ENCODE results near the gene TCF19.
"Not testable (repeated sequence)": the region's sequence is repeated elsewhere in the genome, so short reads cannot be mapped to it uniquely, and the experiment has no call there.

TCF19 gene

DNA sequence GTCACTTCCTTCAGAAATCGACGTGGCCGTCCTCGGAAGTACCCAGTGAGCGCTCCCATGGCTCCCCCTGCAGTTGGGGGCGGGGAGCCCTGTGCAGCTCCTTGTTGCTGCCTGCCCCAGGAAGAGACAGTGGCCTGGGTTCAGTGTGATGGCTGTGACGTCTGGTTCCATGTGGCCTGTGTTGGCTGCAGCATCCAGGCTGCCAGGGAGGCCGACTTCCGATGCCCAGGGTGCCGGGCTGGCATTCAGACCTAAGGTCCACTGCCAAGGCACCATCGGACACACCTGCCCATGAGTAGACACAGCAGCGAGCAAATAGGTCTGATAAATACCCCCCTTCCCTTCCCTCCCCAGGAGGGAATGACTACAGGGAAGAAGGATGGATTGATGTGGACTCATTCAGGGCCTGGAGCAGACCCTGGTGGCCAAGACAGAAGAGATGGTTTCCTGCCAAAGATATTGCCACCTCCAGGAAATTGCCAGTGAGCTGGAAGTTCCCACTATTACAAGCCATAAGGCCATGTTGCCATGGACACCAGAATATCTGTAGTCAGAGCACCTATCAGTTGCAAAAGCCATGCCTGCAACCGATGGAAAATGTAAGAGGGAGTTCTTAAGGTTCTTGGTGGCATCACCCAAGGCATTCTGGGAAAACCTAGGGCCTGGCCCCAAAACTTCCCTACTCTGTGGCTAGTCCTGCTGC, 4.2 kb downstream of the TCF19 start:
- no peak for DNase-seq (ENCODE audit: low read depth)

DNA sequence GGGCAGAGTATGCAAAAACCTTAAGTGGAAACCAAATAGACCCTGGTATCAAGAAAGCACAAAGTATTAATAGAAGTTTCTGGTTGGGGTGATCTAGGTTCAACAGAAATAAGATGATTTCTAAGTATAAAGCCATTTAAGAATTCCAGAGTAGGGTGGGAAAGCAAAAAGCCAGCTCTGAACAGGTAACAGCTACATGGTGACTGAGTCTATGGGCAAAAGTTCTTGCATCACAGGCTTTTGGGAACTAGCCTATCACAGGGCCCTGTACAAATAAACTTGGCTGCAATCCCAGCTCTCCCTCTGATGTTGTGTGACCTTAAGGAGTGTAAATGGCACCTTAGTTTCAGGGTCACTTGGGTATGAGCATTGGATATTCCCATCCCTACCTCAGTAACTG, 5.5 kb downstream of the TCF19 start:
- no peak for DNase-seq (ENCODE audit: low read depth)

DNA sequence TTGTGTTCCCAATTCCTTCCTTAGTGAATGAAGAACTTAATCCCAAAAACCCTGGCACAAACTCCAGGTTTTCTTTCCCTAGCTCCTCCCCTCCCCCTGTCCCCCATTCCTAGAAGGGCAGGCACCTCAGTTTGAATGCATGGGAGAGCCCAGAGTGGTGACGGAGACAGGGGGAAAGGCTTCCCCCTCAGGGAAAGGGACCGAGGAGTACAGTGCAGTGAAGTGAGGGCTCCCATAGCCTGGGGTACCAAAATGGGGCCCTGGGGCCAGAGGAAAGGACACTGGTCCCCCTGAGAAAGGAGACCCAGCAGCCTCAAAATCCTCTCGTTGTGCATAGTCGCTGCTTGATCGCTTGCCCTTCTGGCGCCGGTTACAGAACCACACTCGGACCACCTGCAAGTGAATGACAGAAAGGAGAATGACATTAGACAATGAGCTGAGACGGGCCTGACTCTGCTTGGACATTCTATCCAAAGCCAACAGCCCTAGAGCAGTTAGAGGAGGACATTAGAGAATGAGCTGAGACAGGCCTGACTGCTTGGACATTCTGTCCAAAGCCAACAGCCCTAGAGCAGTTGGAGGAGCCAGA, 6.2 kb downstream of the TCF19 start:
- not testable (repeated sequence) for DNase-seq (ENCODE audit: low read depth)

DNA sequence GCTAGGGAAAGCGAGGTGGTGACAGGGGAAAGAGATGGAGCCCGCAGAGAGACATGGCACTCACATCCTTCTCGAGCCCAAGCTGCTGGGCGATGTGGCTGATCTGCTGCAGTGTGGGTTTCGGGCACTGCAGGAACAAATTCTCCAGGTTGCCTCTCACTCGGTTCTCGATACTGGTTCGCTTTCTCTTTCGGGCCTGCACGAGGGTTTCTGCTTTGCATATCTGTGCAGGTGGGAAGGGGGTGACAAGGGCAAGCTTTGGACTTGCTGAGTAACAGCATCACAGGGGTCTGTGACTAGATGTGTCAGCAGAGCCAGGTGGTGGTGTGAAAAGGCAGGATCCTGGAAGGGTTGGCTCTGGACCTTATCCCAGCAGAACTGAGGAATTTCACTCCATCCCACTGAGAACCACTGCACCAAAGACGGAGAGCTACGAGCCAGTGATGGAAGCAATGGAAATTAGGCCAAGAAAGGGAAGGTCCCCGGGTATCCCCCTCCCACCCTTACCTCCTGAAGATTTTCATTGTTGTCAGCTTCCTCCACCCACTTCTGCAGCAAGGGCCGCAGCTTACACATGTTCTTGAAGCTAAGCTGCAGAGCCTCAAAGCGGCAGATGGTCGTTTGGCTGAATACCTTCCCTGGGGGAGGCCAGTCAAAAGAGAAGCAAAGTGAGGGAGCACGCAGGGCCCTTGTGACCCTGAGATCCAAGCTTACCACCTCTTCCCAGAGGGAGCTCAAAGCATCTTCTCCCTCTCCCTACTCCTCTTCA, 6.9 kb downstream of the TCF19 start:
- not testable (repeated sequence) for DNase-seq (ENCODE audit: low read depth)

DNA sequence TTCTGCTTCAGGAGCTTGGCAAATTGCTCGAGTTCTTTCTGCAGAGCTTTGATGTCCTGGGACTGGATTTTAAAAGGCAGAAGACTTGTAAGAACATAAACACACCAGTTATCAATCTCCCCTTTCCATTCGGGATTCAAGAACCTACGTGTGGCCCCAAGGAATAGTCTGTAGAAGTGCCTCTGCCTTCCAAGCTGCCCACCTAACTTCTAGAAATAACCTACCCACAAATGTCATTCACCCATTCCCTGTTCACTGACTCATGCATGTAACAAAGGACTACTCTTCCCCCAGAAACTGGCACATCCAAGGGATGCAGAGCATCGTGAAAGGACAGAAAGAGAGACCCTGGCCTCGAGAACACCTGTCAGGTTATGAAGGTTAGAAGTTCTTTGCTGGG, 7.6 kb downstream of the TCF19 start:
- no peak for DNase-seq (ENCODE audit: low read depth)

DNA sequence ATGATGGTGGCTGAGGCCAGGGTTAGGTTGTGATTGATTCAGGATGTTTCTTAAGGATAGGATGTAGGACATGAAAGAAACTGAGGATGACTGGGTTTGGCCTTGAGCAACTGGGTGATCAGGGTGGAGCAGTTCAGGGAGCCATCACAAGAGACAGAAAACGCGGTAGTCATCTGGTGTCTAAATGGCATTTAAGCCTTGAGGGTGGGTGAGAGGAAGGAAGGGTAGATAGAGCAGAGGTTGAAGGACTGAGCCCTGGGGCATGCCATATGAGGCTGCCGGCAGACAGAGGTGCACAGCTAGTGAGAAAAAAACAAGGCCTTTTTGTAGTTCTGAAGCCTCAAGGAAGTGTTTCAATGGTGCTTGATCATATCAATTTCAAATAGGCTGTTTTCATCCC, 10.2 kb downstream of the TCF19 start:
- no peak for DNase-seq (ENCODE audit: low read depth)

DNA sequence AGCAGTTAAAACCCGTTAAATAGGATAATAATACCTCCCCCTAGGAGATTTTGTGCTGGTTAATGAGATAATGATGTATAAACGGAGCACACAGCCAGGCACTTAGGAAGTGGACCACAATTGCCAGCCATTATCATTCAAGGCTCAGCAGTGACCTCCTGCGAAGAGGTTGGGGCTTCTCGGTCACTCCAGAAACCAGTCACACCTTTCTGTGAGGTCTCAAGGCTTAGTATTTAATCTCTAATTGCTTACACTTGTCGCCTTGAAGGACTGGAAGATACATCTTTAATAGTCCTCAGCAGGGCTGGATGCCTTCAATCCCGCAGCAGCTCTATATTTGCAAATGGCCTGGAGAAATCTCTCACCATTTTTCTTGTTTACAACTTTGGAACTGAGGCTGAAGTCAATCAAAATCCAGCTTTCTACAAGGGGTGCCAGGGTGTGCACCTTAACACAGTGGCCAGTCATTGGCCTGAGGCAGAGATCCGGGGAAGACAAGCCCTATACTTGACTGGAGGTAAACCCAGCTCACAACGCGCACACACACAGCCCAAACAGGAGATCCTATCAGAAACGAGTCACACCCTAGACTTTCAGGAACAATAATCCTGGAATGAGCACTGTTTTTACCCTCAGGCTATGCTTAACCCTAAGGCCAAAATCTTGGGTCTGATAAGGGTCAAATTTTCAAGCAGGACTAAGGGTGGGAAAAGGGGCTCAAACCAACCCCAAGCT, 10.9 kb downstream of the TCF19 start:
- DNase-seq (ENCODE audit: low read depth) = no peak

DNA sequence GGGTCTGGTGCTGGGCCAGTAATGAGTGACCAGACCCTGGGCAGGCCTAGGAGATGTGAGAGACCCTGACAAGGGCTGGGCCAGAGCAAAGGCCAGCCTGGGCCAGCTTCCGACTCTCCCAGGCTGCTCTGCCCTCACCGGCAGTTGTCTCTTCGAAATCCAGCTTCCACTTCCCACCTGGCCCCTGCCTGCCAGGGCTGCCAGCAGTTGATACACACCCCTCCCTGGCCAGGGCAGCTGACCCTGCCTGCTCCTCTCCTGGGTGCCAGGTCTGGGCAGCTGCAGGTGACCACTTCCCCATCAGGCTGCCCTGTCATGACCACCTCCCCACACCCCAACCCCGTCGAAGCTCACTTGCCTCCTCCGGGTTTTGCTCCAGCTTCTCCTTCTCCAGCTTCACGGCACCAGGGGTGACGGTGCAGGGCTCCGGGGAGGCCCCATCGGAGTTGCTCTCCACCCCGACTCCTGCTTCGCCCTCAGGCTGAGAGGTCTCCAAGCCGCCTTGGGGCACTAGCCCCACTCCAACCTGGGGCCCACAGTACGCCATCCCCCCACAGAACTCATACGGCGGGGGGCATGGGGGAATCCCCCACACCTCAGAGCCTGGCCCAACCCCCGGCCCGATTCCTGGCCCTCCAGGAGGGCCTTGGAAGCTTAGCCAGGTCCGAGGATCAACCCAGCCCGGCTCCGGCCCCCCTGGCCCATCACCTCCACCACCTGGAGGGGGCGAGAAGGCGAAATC, 11.6 kb downstream of the TCF19 start:
- not testable (repeated sequence) for DNase-seq (ENCODE audit: low read depth)

DNA sequence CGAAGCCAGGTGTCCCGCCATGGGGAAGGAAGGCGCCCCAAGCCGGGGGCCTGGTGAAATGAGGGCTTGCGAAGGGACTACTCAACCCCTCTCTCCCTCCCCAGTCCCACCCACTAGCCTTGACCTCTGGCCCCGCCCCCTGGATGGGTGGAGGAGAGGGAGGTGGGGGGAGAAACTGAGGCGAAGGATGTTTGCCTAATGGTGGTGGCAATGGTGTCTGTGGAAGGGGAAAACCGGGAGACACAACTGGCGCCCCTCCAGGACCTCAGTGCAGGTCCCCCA, 12.2 kb downstream of the TCF19 start, which contains the start of gene POU5F1:
TSS of gene POU5F1 (minus strand) at position 83 of the 282 bp plus-strand sequence. CDS start at position 21, 62 bp downstream.
- DNase-seq (ENCODE audit: low read depth) = no peak

DNA sequence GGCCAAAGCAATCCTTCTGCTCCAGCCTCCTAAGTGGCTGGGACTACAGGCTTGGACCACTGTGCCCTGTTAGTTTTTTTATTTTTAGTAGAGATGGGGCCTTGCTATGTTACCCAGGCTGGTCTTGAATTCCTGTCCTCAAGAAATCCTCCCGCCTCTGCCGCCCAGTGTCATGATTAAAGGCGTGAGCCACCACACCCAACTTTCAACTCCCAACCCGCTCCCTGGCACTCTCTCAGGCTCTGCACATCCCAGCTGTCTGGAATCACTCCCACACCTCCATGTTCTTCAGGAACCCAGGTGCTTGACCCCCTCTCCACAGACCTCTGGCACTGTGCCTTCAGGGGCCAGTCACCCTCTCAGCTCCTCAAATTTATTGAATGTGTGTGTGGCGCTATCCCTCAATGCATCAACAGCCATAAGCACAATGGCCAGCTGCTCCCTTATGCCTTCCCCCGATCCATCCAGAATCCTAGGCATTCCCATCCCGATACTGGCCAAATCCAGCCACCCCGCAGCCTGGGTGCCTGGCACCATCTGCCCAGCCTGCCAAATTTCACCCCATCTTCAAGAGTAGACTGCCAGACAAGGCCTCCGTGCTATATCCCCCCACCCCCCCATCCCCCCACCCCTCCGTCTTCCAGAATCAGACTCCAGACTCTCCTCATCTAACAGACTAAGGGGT, 12.7 kb downstream of the TCF19 start:
- DNase-seq (ENCODE audit: low read depth) = no peak

DNA sequence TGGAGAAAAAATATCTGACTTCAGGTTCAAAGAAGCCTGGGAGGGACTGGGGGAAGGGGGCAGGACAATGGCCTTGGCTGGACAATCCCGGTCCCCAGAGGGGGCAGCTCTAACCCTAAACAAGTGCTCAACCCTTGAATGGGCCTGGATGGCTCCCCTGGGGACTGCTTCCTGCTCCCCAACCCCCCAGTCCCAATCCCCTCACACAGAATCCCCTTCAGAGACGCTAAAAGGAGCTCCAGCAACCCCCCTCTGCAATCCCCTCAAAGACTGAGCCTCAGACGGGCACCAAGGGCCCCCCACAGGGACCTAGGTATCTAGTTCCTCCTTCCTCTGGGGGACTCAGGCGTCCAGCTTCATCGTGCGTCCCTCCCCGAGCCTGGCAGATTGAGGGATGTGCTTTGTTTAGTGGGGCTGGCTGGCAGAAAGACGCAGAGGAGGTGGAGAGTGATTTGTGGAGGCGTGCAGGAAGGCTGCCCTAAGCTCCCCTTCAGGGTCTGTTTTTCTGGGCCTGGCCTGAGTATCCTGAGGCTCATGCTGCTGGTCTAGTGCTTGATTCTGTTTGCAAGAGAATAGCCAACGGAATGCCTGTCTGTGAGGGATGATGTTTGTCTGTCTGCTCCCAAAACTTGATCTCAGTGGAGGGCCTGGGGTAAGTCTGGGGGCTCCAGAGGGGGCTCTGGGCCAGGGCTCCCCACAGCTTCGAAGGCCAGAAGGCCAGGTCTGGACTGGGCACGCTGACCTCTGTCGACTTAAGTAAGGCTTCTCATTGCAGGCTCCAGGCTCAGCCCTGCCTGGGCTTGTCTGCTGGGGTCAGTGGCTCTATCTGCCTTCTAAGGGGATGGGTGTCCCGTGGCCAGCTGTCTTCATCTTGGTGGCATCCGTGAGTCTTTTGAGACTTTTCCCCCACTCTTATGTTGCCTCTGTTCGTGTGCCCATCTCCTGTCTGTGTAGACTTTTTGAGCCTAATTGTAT, 13.8 kb downstream of the TCF19 start:
- DNase-seq (ENCODE audit: low read depth) = no peak

DNA sequence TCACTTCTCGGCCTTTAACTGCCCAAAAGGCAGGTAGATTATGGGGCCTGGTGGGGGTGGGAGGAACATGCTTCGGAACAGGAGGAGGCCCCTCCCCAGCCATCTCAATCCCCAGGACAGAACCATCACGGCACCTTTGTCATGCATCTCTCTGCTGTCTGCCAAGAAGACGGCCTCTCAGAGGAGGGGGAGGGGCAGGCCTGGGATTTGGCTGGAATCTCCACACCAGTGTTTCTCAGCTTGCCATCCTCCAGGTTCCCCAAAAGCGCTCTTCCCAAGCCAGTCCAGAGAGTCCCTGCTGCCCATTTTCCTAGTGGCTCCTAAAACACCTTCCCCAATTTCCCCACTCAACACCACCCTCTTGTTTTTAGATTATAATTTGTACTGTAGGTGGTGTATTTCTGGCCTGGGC, 14.6 kb downstream of the TCF19 start:
- DNase-seq (ENCODE audit: low read depth) = no peak

DNA sequence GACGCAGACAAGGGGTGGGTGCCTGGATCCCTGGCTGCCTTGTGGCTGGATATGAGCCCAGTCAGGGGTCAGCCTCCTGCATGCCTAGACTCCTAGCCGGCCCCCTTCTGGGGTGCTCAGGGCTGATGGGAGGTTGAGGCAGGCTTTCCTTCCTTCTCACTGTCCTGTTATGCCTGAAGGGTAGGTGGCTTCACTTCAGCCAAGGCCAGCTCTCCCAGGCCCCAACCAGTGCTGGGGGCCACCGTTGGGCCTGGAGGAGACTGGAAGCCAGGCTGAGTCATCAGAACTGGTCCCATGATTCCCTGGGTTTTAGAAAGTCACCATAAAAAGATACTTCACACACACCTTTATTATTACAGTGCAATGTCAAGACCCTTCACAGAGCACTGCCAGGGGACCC, 15.0 kb downstream of the TCF19 start:
- DNase-seq (ENCODE audit: low read depth) = no peak

DNA sequence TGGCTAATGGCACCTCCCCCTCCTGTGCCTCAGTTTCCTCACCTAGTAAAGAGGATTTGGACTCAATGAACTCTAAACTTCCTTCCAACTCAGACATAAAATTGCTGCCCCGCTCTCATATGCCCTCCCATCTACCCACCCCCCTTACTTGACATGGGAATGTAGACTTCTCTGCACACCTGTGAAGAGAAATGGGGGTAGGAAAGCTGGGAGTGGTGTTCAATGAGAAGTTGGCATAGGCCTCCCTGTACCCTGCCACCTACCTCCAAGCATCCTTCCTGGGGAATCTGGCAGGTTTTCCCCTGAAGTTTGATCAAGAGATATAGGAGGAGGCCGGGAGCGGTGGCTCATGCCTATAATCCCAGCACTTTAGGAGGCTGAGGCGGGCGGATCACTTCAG, 16.0 kb downstream of the TCF19 start:
- DNase-seq (ENCODE audit: low read depth) = no peak

DNA sequence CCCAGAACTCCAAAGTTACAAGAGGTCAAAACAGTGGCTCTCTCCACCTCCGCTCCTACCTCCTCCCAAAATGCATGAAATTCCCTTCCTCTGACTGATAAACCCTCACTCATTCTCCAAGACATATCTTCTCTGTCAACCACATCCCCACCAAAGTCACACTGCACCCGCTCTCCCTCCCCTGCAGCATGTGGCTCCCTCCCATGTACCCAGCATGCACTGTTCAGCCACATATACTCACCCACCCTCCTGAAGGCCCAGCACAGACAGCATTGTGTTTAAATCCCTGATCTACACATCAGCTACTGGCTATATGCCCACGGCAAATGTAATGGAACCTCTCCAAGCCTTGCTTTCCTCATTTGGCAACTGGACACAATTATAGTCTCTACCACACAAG, 17.6 kb downstream of the TCF19 start:
- DNase-seq (ENCODE audit: low read depth) = no peak

DNA sequence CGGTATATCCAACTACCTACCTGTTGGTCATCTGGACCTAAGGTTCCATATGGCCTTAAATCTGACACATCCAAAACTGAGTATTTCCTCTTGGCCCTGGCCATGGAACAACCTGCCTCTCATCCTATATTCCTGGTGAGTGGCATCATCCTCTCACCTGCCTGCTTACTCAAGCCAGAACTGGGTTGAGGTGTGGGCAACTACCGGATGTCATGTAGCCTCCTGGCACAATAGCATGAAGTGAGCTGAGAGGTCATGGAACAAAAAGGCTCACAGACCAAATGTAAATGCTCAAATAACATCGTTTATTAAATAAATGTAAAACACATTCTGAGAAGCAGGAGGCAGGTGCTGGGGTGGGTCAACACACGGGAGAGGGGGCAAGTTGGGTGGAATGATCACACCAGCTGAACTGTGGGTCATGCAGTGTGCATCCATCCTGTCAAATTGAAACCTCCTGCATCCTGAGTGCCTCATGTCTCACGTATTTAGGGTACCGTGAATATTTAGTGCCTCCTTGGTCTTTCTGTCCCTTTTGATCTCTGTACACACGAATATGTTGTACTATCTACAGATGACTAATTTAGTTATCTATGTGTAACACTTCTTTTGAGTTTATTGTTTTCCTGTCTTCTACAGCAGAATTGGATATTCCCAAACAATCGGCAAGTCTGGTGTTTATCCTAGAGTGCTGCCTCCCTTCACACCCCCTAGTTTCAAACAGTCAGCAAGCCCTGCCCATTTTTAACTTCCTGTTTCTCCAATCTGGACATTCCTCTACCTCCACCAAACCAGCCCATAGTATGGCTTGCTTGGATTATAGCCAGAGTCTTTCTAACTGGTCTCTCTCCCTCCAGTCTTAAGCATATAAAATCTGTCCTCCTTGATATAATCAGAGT, 20.0 kb downstream of the TCF19 start:
- no peak for DNase-seq (ENCODE audit: low read depth)

DNA sequence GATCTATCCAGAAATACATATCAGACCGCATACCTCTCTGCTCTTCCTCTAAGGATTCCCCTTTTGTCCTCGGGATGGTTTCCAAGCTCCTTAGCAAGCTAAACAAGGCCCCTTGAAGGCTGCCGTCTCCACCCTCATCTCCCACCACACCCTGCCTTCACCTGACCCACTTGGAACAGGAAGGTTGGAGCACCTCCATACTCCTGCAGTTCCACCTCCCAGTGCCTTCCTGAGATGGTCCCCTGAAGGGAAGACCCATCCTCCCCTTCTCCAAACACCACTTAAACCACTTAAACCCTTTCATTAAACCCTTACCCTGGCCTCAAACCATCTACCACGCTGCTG, 20.6 kb downstream of the TCF19 start:
- no peak for DNase-seq (ENCODE audit: low read depth)

DNA sequence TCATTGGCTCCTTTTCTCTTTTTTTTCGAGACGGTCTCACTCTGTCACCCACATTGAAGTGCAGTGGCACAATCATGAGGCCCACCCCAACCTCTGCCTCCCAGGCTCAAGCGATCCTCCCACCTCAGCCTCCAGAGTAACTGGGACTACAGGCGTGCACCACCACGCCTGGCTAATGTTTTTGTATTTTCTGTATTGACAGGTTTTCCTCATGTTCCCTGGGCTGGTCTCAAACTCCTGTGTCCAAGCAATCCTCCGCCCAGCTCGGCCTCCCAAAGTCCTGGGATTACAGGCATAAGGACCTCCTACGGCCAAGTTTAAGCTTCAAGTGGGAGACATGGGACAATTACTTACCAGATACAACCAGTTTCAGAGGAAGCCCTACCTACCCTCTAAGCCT, 21.5 kb downstream of the TCF19 start:
- no peak for DNase-seq (ENCODE audit: low read depth)

DNA sequence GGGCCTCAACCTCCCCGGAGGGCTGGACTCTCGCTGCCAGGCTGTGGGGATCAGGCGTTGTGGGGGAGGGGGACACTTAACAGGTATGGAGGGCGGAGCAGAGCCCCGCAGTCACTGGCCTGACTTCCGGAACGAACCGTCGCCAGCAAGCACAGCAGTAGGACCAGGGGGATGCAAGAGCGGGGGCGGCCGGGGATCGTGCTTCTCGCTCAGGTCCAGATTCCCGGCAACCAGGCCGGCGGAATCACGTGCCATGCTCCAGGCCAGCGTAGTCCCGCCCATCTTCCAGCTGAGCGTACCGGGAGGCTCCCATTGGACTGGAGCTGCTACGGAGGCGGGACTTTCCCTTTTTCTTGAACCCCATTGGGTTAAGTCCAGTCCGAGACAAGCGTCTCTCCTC, 22.1 kb downstream of the TCF19 start:
- no peak for DNase-seq (ENCODE audit: low read depth)

All from stimulated activated CD8-positive, alpha-beta memory T cell treated with anti-CD3 and anti-CD28 coated beads, Interleukin-15, amount 100 ng/mL, for 24 hours (primary cell).